ENCODE measurements around the gene TMEM203.

TMEM203 gene

GRCh38 chr9:137230705-137231371, 25.4 kb upstream of the TMEM203 start, which contains the start of gene SLC34A3:
TSS of gene SLC34A3 (plus strand) at chr9:137230901. CDS start at chr9:137231703, 802 bp downstream.
- in situ Hi-C loops (cut with HindIII; ENCODE audit: low sequenced_read_pairs) = no loop called here

GRCh38 chr9:137229903-137230704, 24.7 kb upstream of the TMEM203 start:
- in situ Hi-C loops (cut with HindIII; ENCODE audit: low sequenced_read_pairs) = no loop called here

DNA sequence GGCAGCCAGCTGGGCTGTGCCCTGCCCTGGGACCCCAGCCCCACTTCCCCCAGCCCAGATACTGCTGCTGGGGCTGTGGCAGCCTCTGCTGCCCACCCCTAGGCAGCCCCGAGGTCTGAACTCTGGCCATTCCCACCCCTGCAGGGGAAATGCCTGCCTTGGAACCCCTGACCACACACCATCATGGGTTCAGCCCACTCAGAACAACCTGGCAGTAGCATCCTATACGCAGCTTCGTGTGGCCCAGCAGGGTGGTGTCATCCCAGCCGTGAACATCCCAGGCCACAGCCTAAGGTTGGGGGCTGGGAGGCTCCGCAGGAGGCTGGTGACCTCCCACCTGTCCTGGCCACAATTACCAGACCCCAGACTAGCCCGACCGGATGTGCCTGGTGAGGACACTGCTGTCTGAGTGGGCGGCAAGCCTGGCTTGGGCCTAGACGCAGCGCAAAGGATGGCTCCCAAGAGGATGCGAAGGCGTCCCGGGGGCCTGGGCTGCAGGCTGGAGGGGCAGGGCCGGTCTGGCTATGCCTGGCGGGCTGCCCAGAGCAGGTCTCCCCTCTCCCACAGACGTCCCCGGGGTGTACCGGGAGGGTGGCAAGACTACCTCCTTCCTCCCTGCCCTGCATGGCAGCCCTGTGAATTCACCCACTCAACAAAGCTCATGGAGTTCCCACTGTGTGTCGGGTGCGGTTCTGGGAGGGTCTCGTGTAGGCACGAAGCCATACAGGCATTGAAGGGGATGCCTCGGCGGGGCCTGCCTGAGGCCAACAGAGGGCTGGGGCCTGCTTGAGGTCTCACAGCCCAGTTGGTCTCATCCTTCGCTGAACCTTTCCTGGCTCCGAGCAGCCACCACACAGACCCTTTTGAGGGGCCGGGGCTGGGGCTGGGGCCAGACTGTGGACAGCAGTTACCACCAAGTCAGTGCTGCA, 23.8 kb upstream of the TMEM203 start:
- in situ Hi-C loops (cut with HindIII; ENCODE audit: low sequenced_read_pairs) = no loop called here

- in situ Hi-C loops (cut with HindIII; ENCODE audit: low sequenced_read_pairs) = no loop called here
Measured at GRCh38 chr9:137228506-137228967, 23.1 kb upstream of the TMEM203 start.

DNA sequence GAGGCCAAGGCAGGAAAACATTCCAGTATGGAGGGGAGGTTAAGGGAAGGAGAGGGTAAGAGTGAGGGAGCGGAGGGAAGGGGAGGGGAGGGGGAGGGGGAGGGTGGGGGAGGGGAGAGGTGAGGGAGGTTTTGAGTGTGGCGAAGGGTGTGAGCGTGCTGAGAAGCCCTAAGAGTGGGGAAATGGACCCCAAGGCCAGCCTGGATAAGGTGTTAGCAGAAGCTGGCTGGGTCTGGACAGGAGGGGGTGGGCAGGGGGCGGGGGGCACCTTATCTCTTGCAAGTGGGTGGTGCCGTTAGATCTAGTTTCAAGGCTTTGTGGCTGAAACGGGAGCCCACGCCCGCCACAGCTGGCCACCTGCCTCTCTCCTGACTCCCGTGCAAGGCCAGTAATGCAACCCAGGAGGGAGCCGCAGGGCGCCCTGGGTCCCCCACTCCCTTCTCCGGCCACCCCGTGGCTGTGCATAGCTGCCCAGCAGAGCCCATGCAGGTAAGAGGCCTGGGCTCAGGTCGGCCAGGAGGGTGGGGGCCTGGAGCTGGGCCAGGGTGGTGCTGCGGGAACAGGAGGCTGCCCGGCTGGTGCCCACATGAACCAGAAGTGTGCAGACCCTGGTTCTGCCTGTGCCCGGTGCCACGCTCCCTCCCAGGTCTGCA, 22.5 kb upstream of the TMEM203 start:
- in situ Hi-C loops (cut with HindIII; ENCODE audit: low sequenced_read_pairs) = no loop called here

DNA sequence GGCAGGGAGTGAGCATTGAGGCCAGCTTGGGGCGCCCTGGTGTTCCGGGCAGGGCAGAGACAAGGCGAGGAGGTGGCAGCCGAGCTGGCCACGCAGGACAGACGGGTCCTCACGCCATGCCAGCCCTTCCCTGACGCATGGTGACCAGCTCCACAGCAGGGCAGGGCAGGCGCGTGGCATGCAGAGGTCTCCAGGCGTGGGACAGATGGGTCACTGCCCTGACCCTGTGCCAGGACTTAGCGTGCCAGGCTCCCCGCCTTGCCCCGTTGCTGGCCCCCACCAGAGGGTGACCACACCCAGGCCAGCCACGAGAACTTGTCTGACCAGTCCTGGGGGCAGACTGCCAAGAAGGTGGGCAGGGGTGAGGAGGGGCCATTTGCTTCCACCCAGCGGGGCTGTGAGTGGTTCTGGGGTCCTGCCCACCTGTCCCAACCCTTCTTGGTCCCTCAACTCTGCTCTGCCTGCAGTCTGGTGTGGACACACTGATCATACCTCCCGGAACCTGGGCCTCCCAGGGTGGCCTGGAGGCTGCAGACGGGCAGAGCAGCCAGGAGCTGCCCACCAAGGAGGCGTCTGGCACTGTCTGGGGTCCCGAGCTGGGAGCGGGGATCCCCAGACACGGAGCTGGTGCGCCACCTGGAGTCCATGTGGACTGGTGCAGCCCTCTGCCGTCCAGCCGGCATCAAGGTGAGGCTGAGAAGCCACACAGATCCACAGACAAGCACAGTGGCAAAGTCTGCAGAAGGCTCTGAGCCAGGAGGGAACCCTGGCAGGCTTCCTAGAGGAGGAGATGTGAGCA, 21.8 kb upstream of the TMEM203 start, which contains the start of gene RNF224:
Gene RNF224, plus strand, starts transcription at position 449 of the 799 bp plus-strand sequence. CDS start 834 bp downstream, outside the sequence.
- in situ Hi-C loops (cut with HindIII; ENCODE audit: low sequenced_read_pairs) = no loop called here

- in situ Hi-C loops (cut with HindIII; ENCODE audit: low sequenced_read_pairs) = no loop called here
Measured at GRCh38 chr9:137226338-137227053, 21.0 kb upstream of the TMEM203 start.

GRCh38 chr9:137225699-137226331, 20.4 kb upstream of the TMEM203 start:
- in situ Hi-C loops (cut with HindIII; ENCODE audit: low sequenced_read_pairs) = no loop called here

GRCh38 chr9:137224830-137225694, 19.6 kb upstream of the TMEM203 start, which contains the start of gene CYSRT1:
TSS of gene CYSRT1 (plus strand) at chr9:137225174. CDS start at chr9:137225622, 448 bp downstream.
- in situ Hi-C loops (cut with HindIII; ENCODE audit: low sequenced_read_pairs) = loop anchor here (5.0 kb wide), 1 partner anchor 58 kb away; no protein-coding TSS in a partner anchor

- in situ Hi-C loops (cut with HindIII; ENCODE audit: low sequenced_read_pairs) = loop anchor here (5.0 kb wide), 1 partner anchor 56 kb away; no protein-coding TSS in a partner anchor
Measured at GRCh38 chr9:137223078-137223970, 17.9 kb upstream of the TMEM203 start.

DNA sequence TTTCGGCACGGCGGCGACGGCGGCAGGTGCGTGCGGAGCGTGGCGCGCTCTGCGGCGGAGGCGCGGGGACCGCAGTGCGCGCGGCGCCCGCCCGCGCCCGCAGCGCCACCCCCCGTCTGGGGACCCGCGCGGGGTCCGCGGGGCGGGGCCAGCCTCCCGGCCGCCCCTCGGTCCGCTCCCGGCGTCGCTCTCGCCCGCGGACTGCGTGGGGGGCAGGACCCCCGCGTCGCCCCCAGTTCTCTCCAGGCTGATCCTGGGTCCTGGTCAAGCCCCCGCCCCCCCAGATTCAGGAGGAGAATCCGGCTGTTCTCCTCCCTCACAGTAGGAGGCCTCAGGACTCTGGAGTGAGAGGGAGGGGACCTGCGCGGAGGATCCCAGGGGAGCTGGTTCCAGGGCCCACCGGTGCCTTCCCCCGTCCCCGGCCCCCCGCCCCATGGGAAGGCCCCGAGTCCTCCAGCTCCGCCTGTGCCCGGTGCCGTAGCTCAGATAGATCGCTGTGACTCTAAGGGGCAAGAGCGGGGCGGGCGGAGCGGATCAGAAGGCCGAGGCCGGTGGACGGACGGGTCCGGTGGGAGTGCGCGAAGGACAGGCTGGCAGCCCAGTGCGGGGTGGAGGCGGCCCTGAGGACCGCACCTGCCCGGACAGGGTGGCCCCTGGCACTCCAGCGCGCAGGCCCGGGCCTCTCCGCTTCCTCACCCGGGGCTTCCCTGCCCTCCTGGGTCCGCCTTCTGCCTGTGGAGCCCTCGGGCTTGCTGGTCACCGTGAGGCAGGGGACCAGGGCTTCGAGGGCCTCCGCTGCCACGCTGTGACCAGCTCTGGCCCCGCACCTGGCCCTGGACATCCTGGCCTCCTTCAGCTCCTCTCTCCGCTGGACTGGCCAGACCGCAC, 17.0 kb upstream of the TMEM203 start, which contains the start of gene RNF208:
Gene RNF208, minus strand, starts transcription at position 51 of the 888 bp plus-strand sequence. CDS start 1,028 bp downstream, outside the sequence.
- in situ Hi-C loops (cut with HindIII; ENCODE audit: low sequenced_read_pairs) = loop anchor here (5.0 kb wide), 1 partner anchor 55 kb away; no protein-coding TSS in a partner anchor

DNA sequence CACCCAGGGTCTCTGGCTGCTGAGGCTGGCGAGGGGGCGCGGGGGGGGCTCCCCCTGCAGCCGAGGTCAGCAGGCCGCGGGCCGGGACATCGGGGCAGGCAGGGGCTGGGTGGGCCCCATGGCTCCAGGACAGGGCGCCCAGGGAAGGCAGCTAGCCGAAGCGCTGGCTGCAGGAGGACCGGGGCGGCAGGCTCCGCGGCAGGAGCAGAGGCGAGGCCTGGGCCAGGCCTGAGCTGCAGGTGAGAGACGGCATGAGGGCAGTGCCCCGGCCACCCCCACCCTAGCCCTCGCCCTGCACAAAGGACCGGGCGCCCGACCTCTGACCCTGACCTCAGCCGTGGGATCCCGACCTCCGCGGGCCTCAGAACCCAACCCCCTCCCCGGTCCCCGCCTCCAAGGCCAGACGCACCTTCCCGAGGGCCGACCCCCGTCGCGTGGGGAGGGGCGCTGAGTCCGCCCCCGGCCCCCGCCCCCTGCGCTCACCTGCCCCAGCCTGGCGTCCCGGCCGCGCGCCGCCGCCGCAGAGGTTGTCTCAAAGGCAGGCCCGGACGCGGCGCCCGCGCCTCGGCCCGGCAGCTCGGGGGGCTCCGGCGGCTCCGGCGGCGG, 16.2 kb upstream of the TMEM203 start:
- in situ Hi-C loops (cut with HindIII; ENCODE audit: low sequenced_read_pairs) = loop anchor here (5.0 kb wide), 1 partner anchor 54 kb away; no protein-coding TSS in a partner anchor

DNA sequence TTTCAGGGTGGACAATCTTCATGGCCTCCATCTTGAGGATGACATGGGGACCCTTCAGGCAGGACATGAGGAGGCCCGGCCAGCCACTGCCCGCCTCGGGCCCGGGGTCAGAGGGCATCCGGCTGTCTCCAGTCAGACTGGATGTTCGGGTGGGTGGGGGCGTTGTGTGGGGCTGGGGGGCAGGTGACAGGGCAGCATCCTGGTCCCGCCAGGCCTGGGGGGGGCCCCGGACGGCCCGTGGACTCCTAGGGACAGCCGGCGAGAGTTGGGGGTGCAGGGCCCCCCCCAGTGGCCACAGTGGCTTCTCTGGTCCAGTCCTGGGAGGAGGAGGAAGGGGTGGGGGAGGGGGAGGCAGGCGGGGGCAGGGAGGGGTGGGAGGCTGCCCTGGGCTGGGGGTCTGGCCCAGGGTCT, 15.7 kb upstream of the TMEM203 start:
- in situ Hi-C loops (cut with HindIII; ENCODE audit: low sequenced_read_pairs) = loop anchor here (5.0 kb wide), 1 partner anchor 54 kb away; no protein-coding TSS in a partner anchor

Measured in endothelial cell of hepatic sinusoid (primary cell).